CD4-positive, CD25-positive, alpha-beta regulatory T cell (primary cell): ENCODE measurements around the gene ZNF678. TPM values are rescaled to one million over a fixed set of nuclear protein-coding genes. Genes with fewer than 3 reads are reported as not detected.

ENCODE experiments used
- ATAC-seq, 2 donors: fragments of 150-1000 bp; cut with Tn5 transposase; one replicate each; pipeline ENCODE4 v1.10.0; 2021; ENCODE audit warnings: low read depth in 2 of 2, moderate number of reproducible peaks in 2 of 2, moderate library complexity in 1 of 2
- DNase-seq, 3 donors: peaks; one replicate each; pipeline versions ENCODE4 v3.0.0 to v3.0.0-alpha.2; 2012 to 2022; ENCODE audit warnings: mixed read lengths in 1 of 3
- H3K27ac ChIP-seq: one replicate; pipeline ENCODE4 v1.7.0; 2013; ENCODE audit warnings: mild to moderate bottlenecking, low read length; ENCODE audit not compliant: insufficient read depth, poor library complexity, severe bottlenecking
- H3K27me3 ChIP-seq: one replicate; pipeline ENCODE4 v1.7.0; 2013; ENCODE audit warnings: low read length; ENCODE audit not compliant: control insufficient read depth, insufficient read depth
- H3K36me3 ChIP-seq: one replicate; pipeline ENCODE4 v1.7.0; 2013; ENCODE audit warnings: mild to moderate bottlenecking, low read length, moderate library complexity; ENCODE audit not compliant: control insufficient read depth, insufficient read depth
- H3K4me1 ChIP-seq: 2 replicates; pipeline ENCODE4 v1.7.0; 2013; ENCODE audit warnings: mild to moderate bottlenecking, low read length; ENCODE audit not compliant: insufficient read depth, control insufficient read depth, poor library complexity, severe bottlenecking
- H3K4me3 ChIP-seq: one replicate; pipeline ENCODE4 v1.7.0; 2013; ENCODE audit warnings: low read depth, mild to moderate bottlenecking, low read length, moderate library complexity
- H3K9me3 ChIP-seq, 2 experiments: 1 replicate in 1 of 2; 2 replicates in 1 of 2; pipeline ENCODE4 v1.7.0; 2013; ENCODE audit warnings: low read length in 2 of 2, mild to moderate bottlenecking in 1 of 2, moderate library complexity in 1 of 2; ENCODE audit not compliant: control insufficient read depth in 2 of 2
- H3K27ac Mint-ChIP-seq, 3 donors: one replicate each; pipeline ENCODE4 v1.8.0; 2020 to 2022; ENCODE audit warnings: mild to moderate bottlenecking in 3 of 3, mixed read lengths in 3 of 3, moderate library complexity in 2 of 3
- H3K27me3 Mint-ChIP-seq: one replicate; pipeline ENCODE4 v1.8.0; 2022; ENCODE audit warnings: mild to moderate bottlenecking, mixed read lengths
- H3K36me3 Mint-ChIP-seq: one replicate; pipeline ENCODE4 v1.8.0; 2020; ENCODE audit warnings: mixed read lengths
- H3K4me1 Mint-ChIP-seq, 4 donors: one replicate each; pipeline ENCODE4 v1.8.0; 2020 to 2022; ENCODE audit warnings: mixed read lengths in 4 of 4, mild to moderate bottlenecking in 1 of 4
- H3K4me3 Mint-ChIP-seq, 4 donors: one replicate each; pipeline ENCODE4 v1.8.0; 2020 to 2022; ENCODE audit warnings: mild to moderate bottlenecking in 4 of 4, mixed read lengths in 4 of 4, moderate library complexity in 3 of 4
- H3K9me3 Mint-ChIP-seq, 7 donors: one replicate each; pipeline ENCODE4 v1.8.0; 2020 to 2022; ENCODE audit warnings: mixed read lengths in 7 of 7, mild to moderate bottlenecking in 3 of 7, moderate library complexity in 2 of 7
- polyA plus RNA-seq, 4 donors: library from polyadenylated mRNA; unstranded; fragments of 300-500 nt; fragmentation: Illumina TruSeq; gene quantifications; one replicate each; pipeline ENCODE4 v1.2.3, GENCODE V29; 2021
- total RNA-seq: library from RNA; stranded (reverse); gene quantifications from one replicate; pipeline ENCODE4 v1.2.3, GENCODE V29; 2022

ZNF678 gene
- total and polyA plus RNA-seq, 5 donors from 2014 or later = 2.4 to 9.9 (median 3.9) TPM

DNA sequence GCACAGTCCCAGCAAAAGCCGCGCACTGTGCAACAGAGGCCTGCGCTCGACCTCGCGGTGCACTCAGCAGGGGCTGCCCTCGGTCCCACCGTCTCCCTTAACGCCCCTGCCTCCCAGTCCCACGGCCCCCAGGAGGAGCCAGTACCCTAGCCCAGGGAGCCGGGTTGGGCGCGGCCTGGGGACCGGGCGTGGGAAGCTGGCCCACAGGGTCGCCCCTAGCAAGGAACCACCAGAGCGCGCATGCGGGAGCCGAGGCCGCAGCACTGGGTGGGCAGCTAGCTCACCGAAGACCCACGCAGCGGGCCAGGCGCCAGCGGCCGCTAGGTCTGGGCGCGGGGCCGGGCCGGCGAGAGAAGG, 21.6 kb upstream of the ZNF678 start:
- Mint-ChIP-seq H3K36me3 (no peaks in the 10 kb centered on the region), H3K27me3 (peaks cover 8% of the 10 kb centered on the region), H3K27ac (no peak overlapping the region), H3K4me3 (peak overlapping the region in 3 of 4 donors; percentile 38 to 56 (median 54)), H3K4me1 (peaks cover 0 to 9% (median 0%) of the 10 kb centered on the region in 4 donors), H3K9me3 (no peaks in the 10 kb centered on the region)
- H3K9me3 ChIP-seq = no peaks in the 10 kb centered on the region
- peaks cover 2% of the 10 kb centered on the region for H3K27me3 ChIP-seq
- no peak overlapping the region for H3K4me3 ChIP-seq
- no peaks in the 10 kb centered on the region for H3K36me3 ChIP-seq
- no peak for ATAC-seq
- no peak overlapping the region for H3K27ac ChIP-seq
- peaks cover 6% of the 10 kb centered on the region for H3K4me1 ChIP-seq
- DNase-seq = no peak

DNA sequence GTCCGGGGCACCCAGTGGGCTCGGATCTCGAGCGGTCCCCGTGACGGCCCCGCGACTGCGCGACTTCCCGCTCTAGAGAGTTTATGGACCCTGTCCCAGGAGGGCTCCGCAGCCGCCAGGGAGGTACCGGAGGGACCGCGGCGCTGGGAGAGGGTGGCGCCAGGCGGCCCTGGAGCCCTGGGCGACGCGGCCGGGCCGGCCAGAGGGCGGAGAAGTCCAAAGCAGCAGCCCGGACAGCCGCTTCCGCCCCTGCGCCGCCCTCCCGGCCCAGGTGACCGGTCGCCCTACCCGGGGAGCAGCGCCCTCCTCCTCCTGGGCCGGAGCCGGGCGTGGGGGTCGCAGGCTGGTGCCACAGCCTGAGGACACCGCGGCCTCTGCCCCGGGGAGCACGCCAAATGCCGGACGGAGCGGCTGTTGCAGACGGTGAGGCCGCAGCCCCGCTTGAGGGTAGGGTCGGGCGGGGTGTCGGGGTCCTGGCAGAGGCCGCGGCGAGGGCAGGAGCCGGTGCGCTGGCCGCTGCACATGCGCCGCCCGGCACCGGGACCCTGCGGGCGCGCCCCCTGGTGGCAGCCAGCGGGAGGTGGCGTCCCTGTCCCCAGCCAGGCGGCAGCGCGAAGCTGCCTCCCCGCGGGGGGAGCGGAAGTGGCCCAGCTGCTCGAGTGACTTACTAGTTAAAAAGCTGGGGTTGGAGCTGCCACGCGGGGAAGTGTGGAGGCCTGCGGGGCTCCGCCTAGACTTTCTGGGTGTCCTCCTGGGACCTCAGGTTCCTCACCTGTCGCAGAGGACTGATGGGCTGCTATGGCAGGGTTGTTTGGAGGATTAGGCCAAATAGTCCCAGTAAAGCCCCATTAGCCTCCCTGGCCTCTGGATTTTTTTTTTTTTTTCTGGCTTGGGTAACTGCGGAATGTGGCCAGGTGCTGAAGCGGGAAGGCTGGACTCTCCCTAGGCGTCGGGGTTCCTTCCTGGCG, 20.9 kb upstream of the ZNF678 start:
- Histone ChIP-seq H3K27me3 (peaks cover 2% of the 10 kb centered on the region), H3K27ac (no peak overlapping the region), H3K4me3 (peak overlapping the region; percentile 19), H3K4me1 (peaks cover 6% of the 10 kb centered on the region), H3K36me3 (no peaks in the 10 kb centered on the region), H3K9me3 (no peaks in the 10 kb centered on the region)
- Mint-ChIP-seq H3K9me3 (no peaks in the 10 kb centered on the region), H3K4me3 (peak overlapping the region; percentile 36 to 82 (median 70)), H3K36me3 (no peaks in the 10 kb centered on the region), H3K27ac (peak overlapping the region in 1 of 3 donors; percentile 71), H3K27me3 (peaks cover 8% of the 10 kb centered on the region), H3K4me1 (peaks cover 0 to 9% (median 0%) of the 10 kb centered on the region in 4 donors)
- peak; percentile 72 to 91 (median 88) for DNase-seq
- peak; percentile 95 to 97 for ATAC-seq

DNA sequence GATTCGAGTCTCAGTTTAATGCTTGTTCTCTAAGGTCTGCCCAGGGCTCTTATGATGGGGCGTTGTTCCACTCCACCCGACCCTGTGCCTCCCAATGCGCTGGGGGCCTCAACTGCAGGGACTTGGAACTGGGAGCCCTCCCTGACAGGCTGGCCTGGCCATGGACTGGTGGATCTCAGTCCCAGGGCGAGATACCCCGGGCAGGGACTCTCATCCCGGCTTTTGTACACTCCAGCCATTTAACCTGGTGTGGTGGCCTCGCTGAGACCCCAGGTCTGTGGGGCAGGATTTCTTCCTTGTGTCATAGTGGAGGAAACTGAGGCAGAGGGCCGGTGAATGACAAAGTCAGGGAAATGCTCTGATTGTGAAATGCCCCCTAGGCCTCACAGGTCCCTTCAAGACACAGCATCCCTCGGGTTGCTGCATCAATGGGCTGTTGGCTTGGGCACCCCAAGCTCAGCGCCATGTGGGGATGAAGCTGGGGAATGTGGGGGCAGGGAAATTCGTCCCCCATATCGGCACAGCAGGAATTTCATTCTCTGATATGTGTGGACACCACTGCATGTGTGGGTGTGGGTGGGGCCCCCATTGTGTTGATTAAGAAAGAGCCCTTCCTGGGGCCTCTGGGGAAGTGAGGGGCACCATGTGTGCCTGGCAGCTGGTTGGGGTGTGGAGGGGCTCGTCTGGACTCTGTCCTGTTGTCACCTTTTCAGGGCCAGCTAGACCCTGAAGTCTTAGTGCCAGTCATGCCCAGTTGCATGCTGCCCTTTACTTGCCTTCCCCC, 19.9 kb upstream of the ZNF678 start:
- Histone ChIP-seq H3K4me3 (no peak overlapping the region), H3K27ac (no peak overlapping the region), H3K27me3 (no peaks in the 10 kb centered on the region), H3K36me3 (no peaks in the 10 kb centered on the region), H3K9me3 (no peaks in the 10 kb centered on the region), H3K4me1 (peaks cover 6% of the 10 kb centered on the region)
- H3K27me3 Mint-ChIP-seq = peaks cover 8% of the 10 kb centered on the region
- H3K9me3 Mint-ChIP-seq = no peaks in the 10 kb centered on the region
- no peak for DNase-seq
- H3K4me1 Mint-ChIP-seq = peaks cover 0 to 9% (median 0%) of the 10 kb centered on the region in 4 donors
- ATAC-seq = no peak
- peak overlapping the region in 1 of 3 donors; percentile 71 for H3K27ac Mint-ChIP-seq
- H3K36me3 Mint-ChIP-seq = no peaks in the 10 kb centered on the region
- peak overlapping the region; percentile 36 to 82 (median 70) for H3K4me3 Mint-ChIP-seq

DNA sequence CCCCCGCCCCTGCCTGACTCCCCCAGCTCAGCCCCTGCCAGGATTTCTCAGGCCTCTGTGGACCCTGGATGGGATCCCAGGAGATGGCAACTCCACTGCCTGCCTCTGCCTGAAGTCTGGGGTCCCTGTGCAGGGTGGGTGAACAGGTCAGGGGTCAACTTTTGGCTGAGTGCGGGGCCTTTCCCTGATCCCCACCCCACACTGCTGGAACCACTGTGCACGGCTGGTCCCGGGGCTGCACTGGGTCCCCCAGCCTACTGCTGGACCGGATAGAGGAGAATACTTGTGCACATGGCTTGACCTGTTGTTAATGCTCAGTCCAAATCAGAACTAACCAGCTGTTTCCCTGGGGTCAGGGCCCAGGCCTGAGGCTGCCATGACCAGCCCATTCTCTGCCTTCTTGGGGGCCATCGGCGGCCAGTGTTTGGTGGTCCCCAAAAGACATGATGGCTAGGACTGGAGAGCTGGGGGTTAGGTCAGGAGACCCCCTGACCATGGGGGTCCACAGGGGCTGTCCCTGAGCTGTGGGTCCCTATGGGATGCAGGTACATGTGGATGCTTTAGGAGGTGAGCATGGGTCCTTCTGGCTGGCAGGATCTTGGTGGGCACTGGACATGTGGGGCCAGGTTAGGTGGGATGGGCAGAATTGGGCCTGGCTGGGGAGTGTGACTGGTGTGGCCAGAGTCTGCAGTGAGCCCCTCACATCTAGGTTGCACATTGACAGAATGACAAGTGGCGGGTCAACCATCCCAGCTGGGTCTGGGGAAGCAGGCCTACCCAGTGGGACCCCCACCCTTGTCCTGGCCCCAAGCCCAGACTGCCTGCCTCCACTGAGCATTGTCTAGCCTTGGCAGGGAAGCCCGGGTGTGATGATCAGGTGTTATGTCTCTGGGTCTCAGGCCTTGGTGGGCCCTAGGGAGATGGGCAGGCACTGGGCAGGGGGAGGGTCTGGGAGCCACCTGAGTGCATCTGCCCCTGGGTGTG, 19.0 kb upstream of the ZNF678 start:
- peaks cover 0 to 9% (median 0%) of the 10 kb centered on the region in 4 donors for H3K4me1 Mint-ChIP-seq
- DNase-seq (no peak), ATAC-seq (no peak)
- Histone ChIP-seq H3K27me3 (no peaks in the 10 kb centered on the region), H3K9me3 (no peaks in the 10 kb centered on the region), H3K4me3 (no peak overlapping the region), H3K4me1 (peaks cover 6% of the 10 kb centered on the region), H3K36me3 (no peaks in the 10 kb centered on the region), H3K27ac (no peak overlapping the region)
- no peak overlapping the region for H3K4me3 Mint-ChIP-seq
- no peaks in the 10 kb centered on the region for H3K36me3 Mint-ChIP-seq
- H3K9me3 Mint-ChIP-seq = no peaks in the 10 kb centered on the region
- H3K27ac Mint-ChIP-seq = no peak overlapping the region
- H3K27me3 Mint-ChIP-seq = peaks cover 4% of the 10 kb centered on the region

DNA sequence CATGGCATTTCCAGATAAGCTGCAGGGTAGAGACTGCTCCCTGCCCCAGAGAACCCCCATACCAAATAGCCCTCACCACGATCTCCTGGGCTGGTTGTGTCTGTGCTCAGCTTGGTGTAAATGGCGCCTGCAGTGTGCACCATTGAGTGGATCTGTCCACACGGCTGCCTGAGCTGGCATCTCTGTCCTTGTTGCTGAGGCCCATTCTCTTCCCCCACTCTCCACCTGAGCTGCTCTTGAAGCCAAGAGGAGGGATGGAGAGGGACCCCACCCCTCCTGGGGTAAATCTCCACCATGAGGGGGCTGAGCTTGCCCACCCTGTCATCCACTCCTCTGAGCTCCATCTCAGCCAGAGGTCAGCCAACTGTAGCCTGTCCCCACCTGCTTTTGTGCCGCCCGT, 18.0 kb upstream of the ZNF678 start:
- peak overlapping the region in 1 of 3 donors; percentile 79 for H3K27ac Mint-ChIP-seq
- no peak overlapping the region for H3K4me3 Mint-ChIP-seq
- H3K36me3 Mint-ChIP-seq = no peaks in the 10 kb centered on the region
- peaks cover 5% of the 10 kb centered on the region for H3K27me3 Mint-ChIP-seq
- Histone ChIP-seq H3K27ac (no peak overlapping the region), H3K27me3 (no peaks in the 10 kb centered on the region), H3K36me3 (no peaks in the 10 kb centered on the region), H3K4me3 (no peak overlapping the region), H3K9me3 (no peaks in the 10 kb centered on the region), H3K4me1 (peaks cover 6% of the 10 kb centered on the region)
- H3K4me1 Mint-ChIP-seq = peaks cover 0 to 9% (median 0%) of the 10 kb centered on the region in 4 donors
- H3K9me3 Mint-ChIP-seq = peaks cover 0 to under 1% (median 0%) of the 10 kb centered on the region in 7 donors
- no peak for ATAC-seq
- no peak for DNase-seq

DNA sequence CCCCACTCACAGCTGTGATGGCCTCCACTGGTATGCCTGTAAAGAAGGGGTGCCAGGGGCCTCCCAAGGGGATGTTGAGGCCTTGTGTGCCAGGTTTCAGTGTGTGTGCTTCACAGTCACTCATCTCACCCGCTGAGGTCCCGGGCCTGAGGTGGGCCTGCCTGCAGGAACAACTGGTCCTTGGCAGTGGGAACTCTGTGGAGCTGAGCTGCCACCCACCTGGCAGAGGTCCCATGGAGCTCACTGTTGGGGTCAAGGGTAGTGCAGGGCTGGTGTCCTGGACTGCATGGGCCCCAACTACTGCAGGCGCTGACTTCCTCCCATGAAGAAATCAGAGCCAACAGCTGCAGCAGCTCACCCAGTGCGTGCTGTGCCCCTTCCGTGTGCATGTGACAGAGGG, 17.3 kb upstream of the ZNF678 start:
- no peaks in the 10 kb centered on the region for H3K36me3 ChIP-seq
- H3K4me3 Mint-ChIP-seq = no peak overlapping the region
- no peak overlapping the region for H3K27ac ChIP-seq
- ATAC-seq = no peak
- no peaks in the 10 kb centered on the region for H3K9me3 ChIP-seq
- H3K4me1 ChIP-seq = peaks cover 6% of the 10 kb centered on the region
- peaks cover 2% of the 10 kb centered on the region for H3K36me3 Mint-ChIP-seq
- no peak for DNase-seq
- H3K27me3 ChIP-seq = no peaks in the 10 kb centered on the region
- H3K9me3 Mint-ChIP-seq = peaks cover 0 to 5% (median 3%) of the 10 kb centered on the region in 7 donors
- no peak overlapping the region for H3K27ac Mint-ChIP-seq
- H3K27me3 Mint-ChIP-seq = peaks cover 9% of the 10 kb centered on the region
- no peak overlapping the region for H3K4me3 ChIP-seq
- H3K4me1 Mint-ChIP-seq = peaks cover 0 to 9% (median 0%) of the 10 kb centered on the region in 4 donors
